H9 (cell line): ENCODE data around the gene FEM1B. TPM values are rescaled to one million over a fixed set of nuclear protein-coding genes. Genes with fewer than 3 reads are reported as not detected.
A peak's percentile ranks its signal among the peaks of the same experiment; 100 is the strongest.

ENCODE experiments used
- DNase-seq: peaks from one replicate; pipeline ENCODE4 v3.0.0-alpha.2; 2017
- H2AFZ ChIP-seq: one replicate; pipeline ENCODE4 v1.6.1; 2013; ENCODE audit warnings: mild to moderate bottlenecking, low read length, control low read depth, moderate library complexity
- H2AK5ac ChIP-seq: 2 replicates; pipeline ENCODE4 v1.6.1; 2013; ENCODE audit warnings: low read length, control low read depth, mixed read lengths; ENCODE audit not compliant: insufficient read length
- H2BK120ac ChIP-seq: one replicate; pipeline ENCODE4 v1.6.1; 2013; ENCODE audit warnings: low read depth, mild to moderate bottlenecking, low read length, control low read depth, inconsistent platforms; ENCODE audit not compliant: poor library complexity, severe bottlenecking
- H2BK12ac ChIP-seq: 2 replicates; pipeline ENCODE4 v1.6.1; 2013; ENCODE audit warnings: low read length, control low read depth, mixed read lengths, low read depth; ENCODE audit not compliant: insufficient read length
- H2BK15ac ChIP-seq: 2 replicates; pipeline ENCODE4 v1.6.1; 2013; ENCODE audit warnings: low read depth, low read length, control low read depth
- H2BK20ac ChIP-seq: one replicate; pipeline ENCODE4 v1.6.1; 2013; ENCODE audit warnings: low read depth, mild to moderate bottlenecking, low read length, control low read depth, inconsistent platforms; ENCODE audit not compliant: poor library complexity, severe bottlenecking
- H2BK5ac ChIP-seq: 2 replicates; pipeline ENCODE4 v1.6.1; 2013; ENCODE audit warnings: low read length, control low read depth, mixed read lengths; ENCODE audit not compliant: insufficient read length
- H3K14ac ChIP-seq: 2 replicates; pipeline ENCODE4 v1.6.1; 2013; ENCODE audit warnings: low read length, control low read depth; ENCODE audit not compliant: insufficient read depth
- H3K18ac ChIP-seq: 2 replicates; pipeline ENCODE4 v1.6.1; 2013; ENCODE audit warnings: low read depth, mild to moderate bottlenecking, mixed read lengths, low read length, control low read depth; ENCODE audit not compliant: insufficient read length
- H3K23ac ChIP-seq: 2 replicates; pipeline ENCODE4 v1.6.1; 2013; ENCODE audit warnings: low read length, control low read depth, mixed read lengths, low read depth; ENCODE audit not compliant: insufficient read length
- H3K23me2 ChIP-seq: 2 replicates; pipeline ENCODE4 v1.6.1; 2013; ENCODE audit warnings: low read depth, mild to moderate bottlenecking, mixed read lengths, low read length, control low read depth; ENCODE audit not compliant: insufficient read length, poor library complexity, severe bottlenecking
- H3K27ac ChIP-seq: 2 replicates; pipeline ENCODE4 v1.5.1; 2013; ENCODE audit warnings: low read length, control low read depth, mixed read lengths, low read depth; ENCODE audit not compliant: insufficient read length
- H3K27me3 ChIP-seq: 2 replicates; pipeline ENCODE4 v1.6.1; 2013; ENCODE audit warnings: low read length, control low read depth, inconsistent platforms; ENCODE audit not compliant: insufficient read depth
- H3K4ac ChIP-seq: 2 replicates; pipeline ENCODE4 v1.6.1; 2013; ENCODE audit warnings: low read depth, mild to moderate bottlenecking, control low read depth, inconsistent platforms, low read length, moderate library complexity
- H3K4me1 ChIP-seq: 2 replicates; pipeline ENCODE4 v1.6.1; 2013; ENCODE audit warnings: low read length, control low read depth, inconsistent platforms; ENCODE audit not compliant: insufficient read depth
- H3K4me2 ChIP-seq: 2 replicates; pipeline ENCODE4 v1.6.1; 2013; ENCODE audit warnings: low read length, control low read depth, mixed read lengths; ENCODE audit not compliant: insufficient read length, insufficient read depth
- H3K56ac ChIP-seq: 2 replicates; pipeline ENCODE4 v1.6.1; 2013; ENCODE audit warnings: low read depth, mild to moderate bottlenecking, mixed read lengths, low read length, control low read depth; ENCODE audit not compliant: insufficient read length
- H3K79me1 ChIP-seq: 2 replicates; pipeline ENCODE4 v1.6.1; 2013; ENCODE audit warnings: low read depth, mild to moderate bottlenecking, moderate library complexity, low read length, control low read depth, inconsistent platforms; ENCODE audit not compliant: insufficient read depth, poor library complexity, severe bottlenecking
- H3K79me2 ChIP-seq: 2 replicates; pipeline ENCODE4 v1.6.1; 2013; ENCODE audit warnings: low read length, control low read depth, inconsistent platforms; ENCODE audit not compliant: insufficient read depth
- H3K9ac ChIP-seq: 2 replicates; pipeline ENCODE4 v1.6.1; 2013; ENCODE audit warnings: low read length, control low read depth, mixed read lengths; ENCODE audit not compliant: insufficient read length; ENCODE audit errors: extremely low read depth
- H3K9me3 ChIP-seq: one replicate; pipeline ENCODE4 v1.6.1; 2013; ENCODE audit warnings: low read depth, low read length, inconsistent platforms; ENCODE audit not compliant: control insufficient read depth
- H3T11ph ChIP-seq: one replicate; pipeline ENCODE4 v1.6.1; 2013; ENCODE audit warnings: mild to moderate bottlenecking, low read length, control low read depth, inconsistent platforms
- H4K20me1 ChIP-seq: one replicate; pipeline ENCODE4 v1.6.1; 2013; ENCODE audit not compliant: control insufficient read depth, insufficient read length, insufficient read depth
- H4K5ac ChIP-seq: 2 replicates; pipeline ENCODE4 v1.6.1; 2013; ENCODE audit warnings: low read depth, mild to moderate bottlenecking, mixed read lengths, low read length, control low read depth; ENCODE audit not compliant: insufficient read length
- H4K8ac ChIP-seq: replicated peaks from 2 replicates; pipeline ENCODE4 v1.6.1; 2013; ENCODE audit warnings: low read length, control low read depth, mixed read lengths, low read depth; ENCODE audit not compliant: insufficient read length
- H4K91ac ChIP-seq: 2 replicates; pipeline ENCODE4 v1.6.1; 2013; ENCODE audit warnings: low read depth, mild to moderate bottlenecking, moderate library complexity, mixed read lengths, low read length, control low read depth; ENCODE audit not compliant: insufficient read length
- H3K27ac Mint-ChIP-seq, 3 experiments: 2 replicates in 2 of 3; 3 replicates in 1 of 3; pipeline ENCODE4 v1.8.0; 2020 to 2021; ENCODE audit warnings: mixed read lengths in 3 of 3, mild to moderate bottlenecking in 1 of 3, moderate library complexity in 1 of 3
- H3K27me3 Mint-ChIP-seq: 2 replicates; pipeline ENCODE4 v1.8.0; 2021; ENCODE audit warnings: low read depth, mild to moderate bottlenecking, moderate library complexity, mixed read lengths
- H3K36me3 Mint-ChIP-seq, 3 experiments: 2 replicates in 2 of 3; 3 replicates in 1 of 3; pipeline ENCODE4 v1.8.0; 2020 to 2021; ENCODE audit warnings: low read depth in 3 of 3, mixed read lengths in 3 of 3; ENCODE audit not compliant: insufficient read depth in 1 of 3
- H3K4me1 Mint-ChIP-seq, 2 experiments: 2 replicates each; pipeline ENCODE4 v1.8.0; 2020; ENCODE audit warnings: mixed read lengths in 2 of 2
- H3K4me3 Mint-ChIP-seq, 2 experiments: 2 replicates in 1 of 2; 3 replicates in 1 of 2; pipeline ENCODE4 v1.8.0; 2020 to 2021; ENCODE audit warnings: mild to moderate bottlenecking in 2 of 2, mixed read lengths in 2 of 2, moderate library complexity in 1 of 2
- H3K9me3 Mint-ChIP-seq, 2 experiments: 2 replicates in 1 of 2; 3 replicates in 1 of 2; pipeline ENCODE4 v1.8.0; 2020; ENCODE audit warnings: mild to moderate bottlenecking in 2 of 2, mixed read lengths in 2 of 2, moderate library complexity in 1 of 2
- CTCF ChIP-seq: fragments of 200-600 bp; sonication (generic); conservative IDR thresholded peaks from 3 replicates; pipeline ENCODE4 v1.8.0; 2021; ENCODE audit warnings: antibody characterized with exemption, mild to moderate bottlenecking
- WGBS: extraction: QIAGEN DNeasy Blood & Tissue Kit; methylation state at CpG from one replicate; pipeline ENCODE4 v1.1.7; 2013; ENCODE audit warnings: missing lambda C conversion rate, low lambda C conversion rate, mixed read lengths; ENCODE audit not compliant: insufficient read length; ENCODE audit errors: extremely low coverage; 5-methylcytosine and 5-hydroxymethylcytosine counted together
- total RNA-seq: library from RNA; stranded (reverse); gene quantifications from 2 replicates; pipeline ENCODE4 v1.2.1, GENCODE V29; 2021

Gene FEM1B
- total RNA-seq, 1 experiment from 2014 or later: 77.9 TPM

GRCh38 chr15:68314563-68314962 is 37.0 kb downstream of the FEM1B start:
- H2BK12ac ChIP-seq: no peak overlapping the region
- Mint-ChIP-seq H3K4me1 (peaks cover 29 to 54% of the 10 kb centered on the region in 2 experiments), H3K36me3 (no peaks in the 10 kb centered on the region), H3K4me3 (no peak overlapping the region), H3K27ac (no peak overlapping the region; a peak in 1 of 7 replicates), H3K9me3 (no peaks in the 10 kb centered on the region), H3K27me3 (no peaks in the 10 kb centered on the region)
- WGBS: no CpG with 5 or more reads among the region's 11 CpGs
- peaks cover 2% of the 10 kb centered on the region; the same call in 1 of the 2 replicates for H3K4me1 ChIP-seq
- no peak overlapping the region for H2AFZ ChIP-seq
- TF ChIP-seq CTCF: no peak
- no peaks in the 10 kb centered on the region for H3K79me1 ChIP-seq
- no peak overlapping the region for H3K4ac ChIP-seq
- no peak overlapping the region for H3K23ac ChIP-seq
- H2BK5ac ChIP-seq: no peak overlapping the region
- no peak overlapping the region for H2AK5ac ChIP-seq
- no peak overlapping the region for H2BK20ac ChIP-seq
- no peaks in the 10 kb centered on the region for H4K20me1 ChIP-seq
- DNase-seq: peak; percentile 13
- H3K27ac ChIP-seq: no peak overlapping the region
- H3K9ac ChIP-seq: no peak overlapping the region
- no peaks in the 10 kb centered on the region for H3K27me3 ChIP-seq
- no peak overlapping the region for H2BK120ac ChIP-seq
- H3K79me2 ChIP-seq: no peaks in the 10 kb centered on the region
- no peak overlapping the region for H3K4me2 ChIP-seq
- no peak overlapping the region for H3K14ac ChIP-seq
- no peaks in the 10 kb centered on the region for H3K23me2 ChIP-seq
- no peaks in the 10 kb centered on the region for H3K9me3 ChIP-seq
- no peak overlapping the region for H3K18ac ChIP-seq
- no peak overlapping the region for H4K5ac ChIP-seq
- H4K91ac ChIP-seq: no peak overlapping the region
- no peak overlapping the region for H3K56ac ChIP-seq
- H4K8ac ChIP-seq: no peak overlapping the region
- no peak overlapping the region for H3T11ph ChIP-seq
- no peak overlapping the region for H2BK15ac ChIP-seq
